Caki2 (cell line): ENCODE measurements around the gene BACE1-AS. TPM values are rescaled to one million over a fixed set of nuclear protein-coding genes. Genes with fewer than 3 reads are reported as not detected.
"Not testable (repeated sequence)": the region's sequence is repeated elsewhere in the genome, so short reads cannot be mapped to it uniquely, and the experiment has no call there.

Experiments
- DNase-seq: peaks from one replicate; pipeline ENCODE4 v3.0.0-alpha.2; 2015; ENCODE audit warnings: low read depth
- in situ Hi-C: cut with HindIII; loops from 2 replicates; pipeline ENCODE4 v1.10.0; 2016; ENCODE audit warnings: low sequenced_read_pairs, low pct_unique_long_range_greater_than_20kb, mixed read lengths
- total RNA-seq: library from RNA; depleted of rRNA; stranded (reverse); fragments of >200 nt; shearing (Covaris generic); gene quantifications from 2 replicates; pipeline ENCODE4 v1.2.3, GENCODE V29; 2014; ENCODE audit warnings: low replicate concordance; rRNA removed

BACE1-AS gene
- total RNA-seq: 0.64 and 2.0 TPM in 2 replicates

DNA sequence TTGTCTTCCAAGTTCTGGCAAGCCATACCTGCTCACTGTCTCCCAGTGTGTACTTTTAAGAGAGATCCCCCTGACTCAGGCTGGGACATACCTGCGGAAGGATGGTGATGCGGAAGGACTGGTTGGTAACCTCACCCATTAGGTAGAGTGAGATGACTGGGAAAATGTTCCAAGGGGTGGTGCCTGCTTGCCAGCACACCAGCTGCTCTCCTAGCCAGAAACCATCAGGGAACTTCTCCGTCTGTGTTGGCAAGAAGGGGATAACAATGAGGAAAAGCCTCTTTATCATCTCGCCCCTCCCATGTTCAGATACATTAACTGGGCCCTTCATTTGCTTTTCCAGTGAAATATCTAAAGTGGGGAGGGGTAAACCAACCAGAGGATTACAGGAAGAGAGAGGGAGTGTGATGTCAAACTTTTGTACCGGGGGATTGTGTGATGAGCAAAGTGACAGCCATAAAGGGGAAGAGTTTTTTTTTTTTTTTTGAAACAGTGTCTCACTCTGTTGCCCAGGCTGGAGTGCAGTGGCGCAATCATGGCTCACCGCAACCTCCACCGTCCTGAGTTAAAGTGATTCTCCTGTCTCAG is at the start of gene BACE1-AS:
BACE1-AS (plus strand) TSS at position 538 of the 588 bp plus-strand sequence.
- in situ Hi-C loops: no loop called here
- DNase-seq: no peak

GRCh38 chr11:117248341-117248740 is 42.8 kb upstream of the BACE1-AS start:
- DNase-seq: no peak

GRCh38 chr11:117249571-117249970 is 41.6 kb upstream of the BACE1-AS start:
- in situ Hi-C loops: no loop called here
- DNase-seq: no peak

More at GRCh38 chr11:117248341-117248740, 42.8 kb upstream of the BACE1-AS start:
- in situ Hi-C loops: no loop called here

DNA sequence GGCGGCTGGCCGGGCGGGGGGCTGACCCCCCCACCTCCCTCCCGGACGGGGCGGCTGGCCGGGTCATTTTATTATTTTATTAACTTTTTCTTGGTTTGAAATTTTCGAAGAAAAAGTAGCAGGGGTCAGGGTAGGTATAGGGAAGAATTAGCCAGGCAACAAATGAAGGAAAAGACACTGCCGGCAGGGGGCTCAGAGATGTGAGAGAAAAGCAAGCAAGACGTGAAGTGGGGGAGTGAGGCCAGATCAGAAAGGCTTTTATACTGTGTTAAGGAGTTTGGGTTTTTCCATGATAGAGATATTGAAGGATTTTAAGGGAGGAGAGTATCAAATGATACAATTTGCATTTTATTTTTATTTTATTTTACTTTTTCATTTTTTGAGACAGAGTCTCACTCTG is 39.6 kb upstream of the BACE1-AS start:
- in situ Hi-C loops: no loop called here

GRCh38 chr11:117255966-117256365 is 35.2 kb upstream of the BACE1-AS start:
- no peak for DNase-seq

More for the DNA sequence above, 39.6 kb upstream of the BACE1-AS start:
- DNase-seq: no peak

DNA sequence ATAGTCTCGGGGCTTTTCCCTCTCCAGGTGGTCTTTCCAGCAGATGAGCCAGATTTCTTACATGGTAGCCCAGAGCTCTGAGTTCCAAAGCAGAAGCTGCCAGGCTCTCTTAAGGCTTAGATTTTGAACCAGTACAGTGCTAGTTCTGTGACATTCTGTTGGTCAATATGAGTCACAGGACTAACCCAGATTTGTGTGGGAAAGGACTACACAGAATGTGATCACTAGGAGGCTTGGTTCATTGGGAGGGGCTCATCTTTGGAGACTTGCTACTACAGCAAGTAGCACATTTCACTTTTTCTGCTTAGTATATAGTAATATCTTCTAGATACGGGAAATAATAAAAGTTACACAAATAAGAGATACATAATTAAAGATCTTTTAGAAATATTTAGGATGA is 34.6 kb upstream of the BACE1-AS start:
- in situ Hi-C loops: no loop called here
- no peak for DNase-seq

More at GRCh38 chr11:117255966-117256365, 35.2 kb upstream of the BACE1-AS start:
- in situ Hi-C loops: no loop called here

DNA sequence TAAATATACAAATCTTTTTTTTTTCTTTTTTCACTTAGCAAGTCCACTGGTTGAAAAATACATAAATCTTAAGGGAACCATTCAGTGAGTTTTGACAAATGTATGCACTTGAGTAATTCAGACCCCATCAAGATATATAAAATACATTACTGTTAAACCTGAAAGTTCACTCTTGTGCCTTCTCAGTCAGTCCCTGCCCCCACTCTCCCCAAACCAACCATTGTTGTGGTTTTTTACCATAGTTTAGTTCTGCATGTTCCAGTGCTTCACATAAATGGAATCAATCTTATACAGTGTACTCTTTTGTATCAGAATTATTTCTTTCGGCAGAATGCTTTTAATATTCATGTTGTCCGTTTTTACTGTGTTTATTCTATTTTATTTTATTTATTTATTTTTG is 32.6 kb upstream of the BACE1-AS start:
- in situ Hi-C loops: no loop called here
- no peak for DNase-seq

DNA sequence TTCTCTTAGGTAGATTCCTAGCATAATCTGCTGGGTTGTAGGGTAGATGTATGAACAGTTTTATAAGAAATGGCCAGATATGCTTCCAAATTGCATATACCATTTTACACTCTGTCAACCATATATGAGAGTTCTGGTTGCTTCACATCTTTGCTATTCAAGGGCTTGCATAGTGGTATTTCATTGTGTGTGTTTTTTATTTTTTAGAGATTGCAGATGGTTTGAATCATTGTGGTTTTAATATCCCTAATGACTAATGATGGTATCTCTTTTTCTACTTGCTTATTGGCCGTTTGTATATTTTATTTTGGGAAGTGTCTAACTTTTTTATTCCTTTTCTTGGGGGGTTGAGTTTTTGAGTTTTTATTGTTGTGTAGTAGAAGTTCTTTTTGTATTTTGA is 31.7 kb upstream of the BACE1-AS start:
- no peak for DNase-seq
- in situ Hi-C loops: no loop called here

DNA sequence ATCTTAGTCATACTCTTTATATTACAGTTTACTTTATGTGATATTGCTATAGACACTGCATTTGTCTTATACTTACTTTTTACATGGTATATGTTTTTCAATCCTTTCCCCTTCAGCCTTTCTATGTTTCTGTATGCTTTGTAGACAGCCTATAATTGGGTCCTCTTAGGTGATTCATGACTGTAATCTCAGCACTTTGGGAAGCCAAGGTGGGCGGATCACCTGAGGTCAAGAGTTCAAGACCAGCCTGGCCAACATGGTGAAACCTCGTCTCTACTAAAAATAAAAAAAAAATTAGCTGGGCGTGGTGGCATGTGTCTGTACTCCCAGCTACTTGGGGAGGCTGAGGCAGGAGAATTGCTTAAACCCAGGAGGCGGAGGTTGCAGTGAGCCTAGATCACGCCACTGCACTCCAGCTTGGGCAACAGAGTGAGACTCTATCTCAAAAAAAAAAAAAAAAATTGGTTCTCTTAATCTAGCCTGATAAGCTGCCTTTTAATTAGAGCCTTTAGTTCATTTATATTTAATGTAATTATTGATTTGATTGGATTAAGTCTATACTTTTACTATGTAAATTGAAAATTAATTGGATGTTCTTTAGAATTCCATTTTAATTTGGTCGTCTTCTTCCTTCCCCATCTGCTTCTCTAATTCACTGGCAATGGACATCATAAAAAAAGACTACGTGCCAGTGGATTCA is 26.4 kb upstream of the BACE1-AS start:
- in situ Hi-C loops, DNase-seq: not testable (repeated sequence)

DNA sequence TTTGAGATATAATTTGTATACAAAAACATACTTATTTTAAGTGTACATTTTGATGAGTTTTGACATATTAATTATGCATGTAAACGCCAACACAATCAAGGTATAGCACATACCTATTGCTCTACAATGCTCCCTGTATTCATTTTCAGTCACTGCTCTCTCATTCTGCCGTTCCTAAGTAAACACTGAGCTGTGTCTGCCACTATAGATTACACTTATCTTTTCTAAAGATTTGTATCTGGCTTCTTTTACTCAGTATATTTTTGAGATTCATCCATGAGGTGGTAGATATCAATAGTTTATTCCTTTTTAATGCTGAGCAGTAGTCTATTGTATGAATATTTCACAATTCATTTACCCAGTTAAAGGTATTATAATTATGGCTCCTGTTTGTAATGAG is 25.4 kb upstream of the BACE1-AS start:
- DNase-seq: no peak
- in situ Hi-C loops: no loop called here

GRCh38 chr11:117269856-117270255 is 21.3 kb upstream of the BACE1-AS start:
- in situ Hi-C loops: no loop called here
- DNase-seq: no peak

- no peak for DNase-seq
- in situ Hi-C loops: no loop called here
Observed at GRCh38 chr11:117271208-117271607, 19.9 kb upstream of the BACE1-AS start.

DNA sequence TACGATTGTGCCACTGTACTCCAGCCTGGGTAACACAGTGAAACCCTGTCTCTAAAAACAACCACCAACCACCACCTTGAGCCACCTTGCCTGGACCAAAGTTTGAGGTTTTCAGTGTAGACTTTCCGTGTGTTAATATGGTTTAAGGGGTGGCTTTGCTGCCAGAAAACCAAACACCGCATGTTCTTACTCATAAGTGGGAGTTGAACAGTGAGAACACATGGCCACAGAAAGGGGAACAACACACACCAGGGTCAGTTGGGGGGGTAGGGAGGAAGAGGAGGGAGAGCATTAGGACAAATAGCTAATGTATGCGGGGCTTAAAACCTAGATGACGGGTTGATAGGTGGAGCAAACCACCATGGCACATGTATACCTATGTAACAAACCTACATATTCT is 19.0 kb upstream of the BACE1-AS start:
- DNase-seq, in situ Hi-C loops: not testable (repeated sequence)

DNA sequence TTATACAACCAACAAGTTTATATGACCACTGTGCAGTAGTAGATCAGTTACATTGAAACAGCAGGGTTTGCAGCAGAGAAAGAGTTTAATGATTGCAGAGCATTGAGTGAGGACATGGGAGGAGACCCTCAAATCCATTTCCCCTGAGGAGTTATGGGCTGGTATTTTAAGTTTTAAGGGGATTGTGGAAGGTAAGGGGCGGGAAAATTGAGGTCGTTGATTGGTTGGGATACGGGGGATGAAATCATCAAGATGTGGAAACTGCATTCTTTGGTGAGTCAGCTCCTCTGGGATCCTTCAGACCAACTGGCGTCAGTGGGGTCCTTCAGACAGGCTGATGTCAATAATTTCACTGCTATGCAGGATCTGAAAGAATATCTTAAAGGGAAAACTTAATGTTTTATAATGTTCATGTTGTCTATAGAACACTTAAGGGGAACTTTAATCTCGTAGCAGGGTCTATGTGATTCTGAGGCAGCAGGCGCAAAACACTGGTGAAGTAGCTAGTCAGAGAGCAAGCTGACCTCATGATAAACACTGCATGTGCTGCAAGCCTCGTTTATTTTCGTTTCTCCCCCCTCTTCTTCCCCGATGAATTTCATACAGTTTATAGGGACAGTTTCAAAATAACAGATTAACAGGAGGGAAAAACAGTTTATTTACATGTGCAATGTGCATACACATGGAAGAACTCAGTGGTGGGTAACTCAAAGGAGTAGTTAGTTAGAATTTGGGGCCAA is 17.4 kb upstream of the BACE1-AS start:
- DNase-seq: no peak
- in situ Hi-C loops: no loop called here

DNA sequence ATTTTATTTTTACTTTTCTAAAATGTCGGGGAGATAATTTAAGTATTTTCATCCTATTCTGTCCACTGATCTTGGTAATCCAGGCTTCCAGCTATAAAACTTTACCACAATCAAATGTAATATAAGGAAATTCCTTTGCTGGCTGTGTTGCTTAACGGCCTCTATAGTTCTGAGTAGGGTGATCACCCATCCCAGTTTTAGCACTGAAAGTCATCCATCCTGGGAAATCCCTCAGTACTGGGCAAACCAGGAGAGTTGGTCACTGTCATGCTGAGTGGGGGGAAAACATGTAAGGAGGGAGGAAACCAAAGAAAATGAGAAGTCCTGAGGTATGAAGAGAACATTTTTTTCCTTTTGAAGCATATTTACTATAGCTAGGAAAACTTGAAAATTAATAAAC is 12.8 kb upstream of the BACE1-AS start:
- in situ Hi-C loops: no loop called here
- DNase-seq: no peak

- no peak for DNase-seq
- in situ Hi-C loops: no loop called here
Observed at GRCh38 chr11:117279711-117280376, 11.3 kb upstream of the BACE1-AS start.

- DNase-seq: peak; percentile 21
- in situ Hi-C loops: no loop called here
Observed at GRCh38 chr11:117281159-117281558, 10.0 kb upstream of the BACE1-AS start.

DNA sequence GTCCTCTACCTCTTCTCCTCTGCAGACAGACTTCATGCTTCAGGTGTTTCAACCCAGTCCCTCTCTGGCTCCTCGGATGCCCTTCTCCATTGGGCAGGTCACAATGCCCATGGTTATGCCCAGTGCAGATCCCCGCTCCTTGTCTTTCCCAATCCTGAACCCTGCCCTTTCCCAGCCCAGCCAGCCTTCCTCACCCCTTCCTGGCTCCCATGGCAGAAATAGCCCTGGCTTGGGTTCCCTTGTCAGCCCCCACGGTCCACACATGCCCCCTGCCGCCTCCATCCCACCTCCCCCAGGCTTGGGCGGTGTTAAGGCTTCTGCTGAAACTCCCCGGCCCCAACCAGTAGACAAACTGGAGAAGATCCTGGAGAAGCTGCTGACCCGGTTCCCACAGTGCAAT is 9.3 kb upstream of the BACE1-AS start:
- in situ Hi-C loops: no loop called here
- no peak for DNase-seq

DNA sequence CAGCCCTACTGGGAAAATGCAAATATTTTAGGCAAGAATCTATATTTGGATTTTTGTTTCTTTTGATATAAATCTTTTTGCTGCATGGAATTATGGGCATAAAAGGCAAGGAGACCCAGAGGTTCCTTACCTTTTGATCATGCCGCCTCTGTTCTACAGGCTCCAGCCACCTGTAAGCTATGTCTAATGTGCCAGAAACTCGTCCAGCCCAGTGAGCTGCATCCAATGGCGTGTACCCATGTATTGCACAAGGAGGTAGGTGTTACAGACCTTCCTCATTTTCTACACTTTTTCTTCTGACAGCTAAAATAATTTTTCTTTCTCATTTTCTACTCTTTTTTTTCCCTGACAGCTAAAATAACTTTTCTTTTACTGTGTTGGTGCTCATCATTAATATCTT is 8.2 kb upstream of the BACE1-AS start:
- DNase-seq: no peak
- in situ Hi-C loops: no loop called here
